HCT116 (cell line): ENCODE measurements around the gene NELL1. TPM values are rescaled to one million over a fixed set of nuclear protein-coding genes. Genes with fewer than 3 reads are reported as not detected.

ENCODE experiments used
- ATAC-seq: fragments of 200-7000 bp; cut with Tn5 transposase; 2 replicates; pipeline ENCODE4 v1.9.1; 2020; ENCODE audit warnings: mild to moderate bottlenecking, moderate library complexity
- BruUV-seq: library from RNA; stranded (reverse); fragments of 400-500 nt; replicated peaks from 2 replicates; lab custom pipeline; 2021; lab: Mats Ljungman, UMichigan
- CTCF ChIA-PET: fragments of 300-600 bp; sonication (Branson Sonifier 250); formaldehyde crosslinking; loops from one replicate; lab custom pipeline; 2021; ENCODE audit warnings: antibody characterized with exemption; lab: Charles Lee
- POLR2A ChIA-PET: fragments of 300-600, 350-600 bp; sonication (Branson Sonifier 250); formaldehyde crosslinking; loops from one replicate; lab custom pipeline; 2021; ENCODE audit warnings: antibody characterized with exemption; lab: Charles Lee
- RAD21 ChIA-PET, 2 experiments: fragments of 300-600 bp; sonication (Branson Sonifier 250); formaldehyde crosslinking; loops; one replicate each; lab custom pipeline; 2023; ENCODE audit warnings: low total read pairs in 2 of 2; ENCODE audit not compliant: uncharacterized antibody in 2 of 2, unreplicated experiment in 2 of 2, low non-redundant PET in 1 of 2; lab: Charles Lee
- DNase-seq: peaks from one replicate; pipeline ENCODE4 v3.0.0-alpha.2; 2010; ENCODE audit warnings: low read depth, low spot score
- H2AFZ ChIP-seq: fragments of 200-600 bp; shearing (Covaris generic), sonication (generic); 2 replicates; pipeline ENCODE4 v1.6.1; 2017; ENCODE audit warnings: low read depth, mixed run types, mixed read lengths, antibody characterized with exemption, low read length; ENCODE audit not compliant: poor library complexity, severe bottlenecking
- H3K27ac ChIP-seq: 2 replicates; pipeline ENCODE4 v1.5.1; 2012; ENCODE audit warnings: low read depth, low read length
- H3K27me3 ChIP-seq: fragments of 200-600 bp; sonication (generic); 2 replicates; pipeline ENCODE4 v1.6.1; 2016; ENCODE audit warnings: mixed run types, low read length, mixed read lengths; ENCODE audit not compliant: insufficient read depth
- H3K36me3 ChIP-seq, 2 experiments: fragments of 200-500 bp in 1 of 2; fragments of 200-600 bp in 1 of 2; sonication (Bioruptor generic) in 1 of 2; sonication (generic) in 1 of 2; 2 replicates each; pipeline versions ENCODE4 v1.5.1 to v1.6.1; 2014 to 2016; ENCODE audit warnings: low read length in 2 of 2, inconsistent platforms in 1 of 2, mixed read lengths in 1 of 2, mixed run types in 1 of 2; ENCODE audit not compliant: insufficient read depth in 2 of 2, control insufficient read depth in 1 of 2
- H3K4me1 ChIP-seq, 2 experiments: fragments of 200-600 bp in 1 of 2; sonication (generic) in 1 of 2; 2 replicates each; pipeline versions ENCODE4 v1.5.1 to v1.6.1; 2012 to 2017; ENCODE audit warnings: low read length in 2 of 2, inconsistent platforms in 1 of 2, mild to moderate bottlenecking in 1 of 2, mixed read lengths in 1 of 2, mixed run types in 1 of 2, moderate library complexity in 1 of 2; ENCODE audit not compliant: insufficient read depth in 2 of 2, control insufficient read depth in 1 of 2
- H3K4me2 ChIP-seq: fragments of 200-600 bp; sonication (generic); 2 replicates; pipeline ENCODE4 v1.6.1; 2017; ENCODE audit warnings: mixed run types, low read length, mixed read lengths
- H3K4me3 ChIP-seq, 2 experiments: fragments of 200-600 bp in 1 of 2; sonication (generic) in 1 of 2; replicated peaks in 1 of 2; 2 replicates each; pipeline ENCODE4 v1.5.1; 2011 to 2016; ENCODE audit warnings: low read length in 2 of 2, control low read depth in 1 of 2, low read depth in 1 of 2, mild to moderate bottlenecking in 1 of 2, mixed read lengths in 1 of 2, mixed run types in 1 of 2
- H3K79me2 ChIP-seq: fragments of 200-600 bp; sonication (generic); 2 replicates; pipeline ENCODE4 v1.6.1; 2017; ENCODE audit warnings: mild to moderate bottlenecking, mixed run types, low read length, moderate library complexity, mixed read lengths; ENCODE audit not compliant: insufficient read depth
- H3K9ac ChIP-seq: fragments of 200-600 bp; sonication (generic); 2 replicates; pipeline ENCODE4 v1.6.1; 2016; ENCODE audit warnings: low read length, mixed read lengths
- H3K9me2 ChIP-seq: fragments of 200-600 bp; sonication (generic), shearing (Covaris generic); 2 replicates; pipeline ENCODE4 v1.6.1; 2017; ENCODE audit warnings: mixed run types, mild to moderate bottlenecking, moderate library complexity; ENCODE audit not compliant: insufficient read depth
- H3K9me3 ChIP-seq, 2 experiments: fragments of 200-500 bp in 1 of 2; fragments of 200-600 bp in 1 of 2; sonication (Bioruptor generic) in 1 of 2; sonication (generic) in 1 of 2; 2 replicates each; pipeline ENCODE4 v1.6.1; 2014 to 2017; ENCODE audit warnings: low read length in 2 of 2, mixed read lengths in 2 of 2, inconsistent platforms in 1 of 2, low read depth in 1 of 2, mild to moderate bottlenecking in 1 of 2, mixed run types in 1 of 2, moderate library complexity in 1 of 2; ENCODE audit not compliant: control insufficient read depth in 1 of 2, insufficient read depth in 1 of 2
- H4K20me1 ChIP-seq: fragments of 200-600 bp; sonication (generic), shearing (Covaris generic); 2 replicates; pipeline ENCODE4 v1.6.1; 2017; ENCODE audit warnings: mixed run types, mild to moderate bottlenecking, moderate library complexity; ENCODE audit not compliant: insufficient read depth
- CEBPB ChIP-seq: IDR thresholded peaks from 2 replicates; pipeline ENCODE4 v1.6.1; 2012; ENCODE audit warnings: low read depth
- EGR1 ChIP-seq: IDR thresholded peaks from 2 replicates; pipeline ENCODE4 v1.6.1; 2012; ENCODE audit warnings: low read depth
- ELF1 ChIP-seq: IDR thresholded peaks from 2 replicates; pipeline ENCODE4 v1.6.1; 2012; ENCODE audit warnings: low read depth, borderline replicate concordance
- EZH2 ChIP-seq: fragments of 200-600 bp; sonication (generic); IDR thresholded peaks from 2 replicates; pipeline ENCODE4 v1.6.1; 2017; ENCODE audit warnings: antibody characterized with exemption, mixed run types
- EZH2phosphoT487 ChIP-seq: fragments of 200-600 bp; IDR thresholded peaks from 2 replicates; pipeline ENCODE4 v1.6.1; 2018; ENCODE audit warnings: antibody characterized with exemption, borderline replicate concordance
- JUND ChIP-seq: IDR thresholded peaks from 2 replicates; pipeline ENCODE4 v1.6.1; 2012
- POLR2A ChIP-seq: IDR thresholded peaks from 2 replicates; pipeline ENCODE4 v1.7.0; 2011; ENCODE audit warnings: borderline replicate concordance; ENCODE audit not compliant: insufficient read depth, insufficient read length; ENCODE audit errors: extremely low read depth
- RAD21 ChIP-seq: IDR thresholded peaks from 2 replicates; pipeline ENCODE4 v1.6.1; 2012; ENCODE audit warnings: low read depth, mild to moderate bottlenecking
- SP1 ChIP-seq: IDR thresholded peaks from 2 replicates; pipeline ENCODE4 v1.6.1; 2012; ENCODE audit warnings: low read depth
- TCF7L2 ChIP-seq: IDR thresholded peaks from 2 replicates; pipeline ENCODE4 v1.7.0; 2011; ENCODE audit warnings: borderline replicate concordance, inconsistent platforms; ENCODE audit not compliant: insufficient read depth, insufficient read length; ENCODE audit errors: extremely low read depth
- YY1 ChIP-seq: IDR thresholded peaks from 2 replicates; pipeline ENCODE4 v1.6.1; 2011; ENCODE audit warnings: low read length, low read depth, moderate library complexity, mild to moderate bottlenecking; ENCODE audit not compliant: insufficient replicate concordance; ENCODE audit errors: extremely low read depth
- ZFX ChIP-seq: fragments of 450-650 bp; IDR thresholded peaks from 2 replicates; pipeline ENCODE4 v1.6.1; 2017
- ZNF274 ChIP-seq: fragments of 200-500 bp; sonication (Bioruptor generic); IDR thresholded peaks from 2 replicates; pipeline ENCODE4 v1.6.1; 2014; ENCODE audit warnings: mild to moderate bottlenecking, low read depth, low read length, inconsistent platforms
- intact Hi-C: fragments of 100-400 bp; cut with micrococcal nuclease; formaldehyde crosslinking; loops from 2 replicates; pipeline ENCODE4 v1.10.0; 2022
- total RNA-seq: library from RNA; stranded (reverse); gene quantifications from one replicate; pipeline ENCODE4 v1.2.1, GENCODE V29; 2021; ENCODE audit not compliant: unreplicated experiment
- TF ChIP-seq, protein P1 (sequence below): IDR thresholded peaks from 2 replicates; pipeline ENCODE4 v1.6.1; 2012
- TF ChIP-seq, protein P2 (sequence below): IDR thresholded peaks from 2 replicates; pipeline ENCODE4 v1.6.1; 2012; ENCODE audit warnings: low read depth
- TF ChIP-seq, protein P3 (sequence below), 3 experiments: fragments of 200-600 bp in 1 of 3; sonication (generic) in 1 of 3; IDR thresholded peaks in 2 of 3; conservative IDR thresholded peaks in 1 of 3; 2 replicates each; pipeline ENCODE4 v1.5.1; 2012 to 2017; ENCODE audit warnings: low read depth in 2 of 3, low read length in 2 of 3, antibody characterized with exemption in 1 of 3, borderline replicate concordance in 1 of 3, control low read depth in 1 of 3, mild to moderate bottlenecking in 1 of 3, mixed read lengths in 1 of 3, mixed run types in 1 of 3, moderate library complexity in 1 of 3; ENCODE audit not compliant: insufficient read depth in 1 of 3

The NELL1 gene
- total RNA-seq, 1 experiment from 2014 or later = not detected

DNA sequence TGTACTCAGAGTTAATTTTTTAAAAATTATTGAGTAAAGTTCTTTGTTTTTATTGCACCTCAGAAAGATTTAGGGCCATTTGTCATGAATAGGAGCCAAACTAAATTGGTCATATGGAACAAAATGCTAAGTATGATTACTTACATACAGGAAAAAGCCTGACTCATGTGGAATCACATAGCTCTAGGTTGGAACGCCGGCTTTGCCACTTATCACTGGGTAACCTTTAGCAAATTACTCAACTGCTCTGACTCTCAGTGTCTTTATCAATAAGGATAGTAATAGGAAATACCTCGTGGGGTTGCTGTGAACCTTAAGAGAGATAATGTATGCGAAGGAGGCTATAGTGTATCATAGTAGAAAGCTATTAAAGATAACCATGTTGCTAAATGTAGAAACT lies 638.5 kb downstream of the NELL1 start:
- Histone ChIP-seq H3K79me2 (no peaks in the 10 kb centered on the region), H3K36me3 (no peaks in the 10 kb centered on the region), H3K27ac (no peak overlapping the region), H3K9me2 (no peaks in the 10 kb centered on the region), H3K9me3 (peaks cover 3 to 5% of the 10 kb centered on the region in 2 experiments; a peak in 2 of 4 replicates), H2AFZ (no peak overlapping the region), H3K4me3 (no peak overlapping the region), H3K4me2 (no peak overlapping the region), H3K9ac (no peak overlapping the region), H3K27me3 (no peaks in the 10 kb centered on the region), H3K4me1 (no peaks in the 10 kb centered on the region), H4K20me1 (no peaks in the 10 kb centered on the region)
- POLR2A ChIA-PET = no interaction called here
- BruUV-seq = no TSS peak
- ATAC-seq (no peak), DNase-seq (no peak)
- CTCF ChIA-PET = no interaction called here
- intact Hi-C loops = no loop called here
- TF ChIP-seq, protein P1, sequence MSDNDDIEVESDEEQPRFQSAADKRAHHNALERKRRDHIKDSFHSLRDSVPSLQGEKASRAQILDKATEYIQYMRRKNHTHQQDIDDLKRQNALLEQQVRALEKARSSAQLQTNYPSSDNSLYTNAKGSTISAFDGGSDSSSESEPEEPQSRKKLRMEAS = no peak
- TF ChIP-seq TCF7L2 (no peak), ELF1 (no peak), POLR2A (no peak), JUND (no peak), ZFX (no peak)
- RAD21 ChIA-PET = no interaction called here

DNA sequence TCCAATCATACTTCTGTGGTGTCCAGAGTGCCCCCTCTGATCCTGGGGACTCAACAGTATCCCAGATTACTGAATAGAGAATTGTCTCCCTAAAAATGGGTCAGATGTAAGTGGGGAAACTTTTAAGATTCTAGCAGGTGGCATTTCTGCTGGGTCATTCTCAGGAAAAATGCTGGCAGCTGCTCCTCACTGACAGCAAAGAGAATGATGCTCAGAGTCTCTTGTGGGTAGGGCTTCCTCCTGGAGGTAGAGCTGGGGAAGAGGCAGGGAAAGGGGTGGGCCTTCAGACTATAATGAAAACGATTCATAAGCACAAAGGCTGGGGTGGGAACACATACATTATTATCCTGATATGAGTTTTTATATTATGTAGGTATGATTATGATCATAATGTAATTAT lies 647.2 kb downstream of the NELL1 start:
- H3K79me2 ChIP-seq = no peaks in the 10 kb centered on the region
- no peak overlapping the region for H3K9ac ChIP-seq
- ATAC-seq = no peak
- POLR2A ChIA-PET = no interaction called here
- CTCF ChIA-PET = no interaction called here
- no peaks in the 10 kb centered on the region for H4K20me1 ChIP-seq
- TF ChIP-seq, protein P1 = no peak
- TF ChIP-seq, protein P2, sequence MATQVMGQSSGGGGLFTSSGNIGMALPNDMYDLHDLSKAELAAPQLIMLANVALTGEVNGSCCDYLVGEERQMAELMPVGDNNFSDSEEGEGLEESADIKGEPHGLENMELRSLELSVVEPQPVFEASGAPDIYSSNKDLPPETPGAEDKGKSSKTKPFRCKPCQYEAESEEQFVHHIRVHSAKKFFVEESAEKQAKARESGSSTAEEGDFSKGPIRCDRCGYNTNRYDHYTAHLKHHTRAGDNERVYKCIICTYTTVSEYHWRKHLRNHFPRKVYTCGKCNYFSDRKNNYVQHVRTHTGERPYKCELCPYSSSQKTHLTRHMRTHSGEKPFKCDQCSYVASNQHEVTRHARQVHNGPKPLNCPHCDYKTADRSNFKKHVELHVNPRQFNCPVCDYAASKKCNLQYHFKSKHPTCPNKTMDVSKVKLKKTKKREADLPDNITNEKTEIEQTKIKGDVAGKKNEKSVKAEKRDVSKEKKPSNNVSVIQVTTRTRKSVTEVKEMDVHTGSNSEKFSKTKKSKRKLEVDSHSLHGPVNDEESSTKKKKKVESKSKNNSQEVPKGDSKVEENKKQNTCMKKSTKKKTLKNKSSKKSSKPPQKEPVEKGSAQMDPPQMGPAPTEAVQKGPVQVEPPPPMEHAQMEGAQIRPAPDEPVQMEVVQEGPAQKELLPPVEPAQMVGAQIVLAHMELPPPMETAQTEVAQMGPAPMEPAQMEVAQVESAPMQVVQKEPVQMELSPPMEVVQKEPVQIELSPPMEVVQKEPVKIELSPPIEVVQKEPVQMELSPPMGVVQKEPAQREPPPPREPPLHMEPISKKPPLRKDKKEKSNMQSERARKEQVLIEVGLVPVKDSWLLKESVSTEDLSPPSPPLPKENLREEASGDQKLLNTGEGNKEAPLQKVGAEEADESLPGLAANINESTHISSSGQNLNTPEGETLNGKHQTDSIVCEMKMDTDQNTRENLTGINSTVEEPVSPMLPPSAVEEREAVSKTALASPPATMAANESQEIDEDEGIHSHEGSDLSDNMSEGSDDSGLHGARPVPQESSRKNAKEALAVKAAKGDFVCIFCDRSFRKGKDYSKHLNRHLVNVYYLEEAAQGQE = no peak
- TF ChIP-seq EZH2phosphoT487 (no peak), EZH2 (no peak), CEBPB (no peak), YY1 (no peak), ZNF274 (no peak), SP1 (no peak), TCF7L2 (no peak), RAD21 (no peak), POLR2A (no peak), ELF1 (no peak), EGR1 (no peak)
- TF ChIP-seq, protein P3, sequence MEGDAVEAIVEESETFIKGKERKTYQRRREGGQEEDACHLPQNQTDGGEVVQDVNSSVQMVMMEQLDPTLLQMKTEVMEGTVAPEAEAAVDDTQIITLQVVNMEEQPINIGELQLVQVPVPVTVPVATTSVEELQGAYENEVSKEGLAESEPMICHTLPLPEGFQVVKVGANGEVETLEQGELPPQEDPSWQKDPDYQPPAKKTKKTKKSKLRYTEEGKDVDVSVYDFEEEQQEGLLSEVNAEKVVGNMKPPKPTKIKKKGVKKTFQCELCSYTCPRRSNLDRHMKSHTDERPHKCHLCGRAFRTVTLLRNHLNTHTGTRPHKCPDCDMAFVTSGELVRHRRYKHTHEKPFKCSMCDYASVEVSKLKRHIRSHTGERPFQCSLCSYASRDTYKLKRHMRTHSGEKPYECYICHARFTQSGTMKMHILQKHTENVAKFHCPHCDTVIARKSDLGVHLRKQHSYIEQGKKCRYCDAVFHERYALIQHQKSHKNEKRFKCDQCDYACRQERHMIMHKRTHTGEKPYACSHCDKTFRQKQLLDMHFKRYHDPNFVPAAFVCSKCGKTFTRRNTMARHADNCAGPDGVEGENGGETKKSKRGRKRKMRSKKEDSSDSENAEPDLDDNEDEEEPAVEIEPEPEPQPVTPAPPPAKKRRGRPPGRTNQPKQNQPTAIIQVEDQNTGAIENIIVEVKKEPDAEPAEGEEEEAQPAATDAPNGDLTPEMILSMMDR (IDR thresholded peaks at IDR 0.05 in 2 of 3, conservative IDR thresholded peaks at IDR 0.05 in 1 of 3; ENCODE audit: borderline replicate concordance in 1 of 3, insufficient read depth in 1 of 3, low read depth in 2 of 3, low read length in 2 of 3) = no peak
- H3K4me2 ChIP-seq = no peak overlapping the region
- peaks cover 1 to 16% of the 10 kb centered on the region in 2 experiments; a peak in 2 of 4 replicates for H3K9me3 ChIP-seq
- no peaks in the 10 kb centered on the region for H3K4me1 ChIP-seq
- no peaks in the 10 kb centered on the region for H3K27me3 ChIP-seq
- intact Hi-C loops = no loop called here
- BruUV-seq = no TSS peak
- H3K36me3 ChIP-seq = no peaks in the 10 kb centered on the region
- H3K27ac ChIP-seq = no peak overlapping the region
- H2AFZ ChIP-seq = no peak overlapping the region
- H3K4me3 ChIP-seq = no peak overlapping the region
- H3K9me2 ChIP-seq = no peaks in the 10 kb centered on the region
- DNase-seq = no peak
- RAD21 ChIA-PET = no interaction called here
